ENCODE measurements around the gene CHRNB2.

Gene CHRNB2

DNA sequence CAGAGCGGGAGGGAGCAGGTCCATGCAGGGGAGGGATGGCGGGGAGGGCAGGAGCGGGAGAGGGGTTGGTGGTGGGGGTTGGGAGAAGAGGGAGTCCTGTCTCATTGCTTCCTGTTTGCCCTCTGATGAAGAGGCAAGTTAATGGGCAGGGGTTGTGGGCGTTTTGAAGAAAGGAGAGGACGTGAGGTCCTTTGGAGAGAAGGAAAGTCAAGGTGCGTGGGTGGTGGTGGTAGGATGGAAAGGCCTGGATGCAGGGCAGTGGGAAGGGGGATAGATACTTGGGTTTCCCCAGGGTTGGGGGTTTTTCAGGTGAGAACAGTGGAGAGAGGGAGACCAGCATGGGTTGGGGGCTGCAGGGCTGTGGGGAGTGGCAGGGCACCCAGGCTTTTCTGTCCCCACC lies 26.3 kb upstream of the CHRNB2 start:
- Histone ChIP-seq H3K9ac (ENCODE audit: low read length) (no peak overlapping the region), H3K9me3 (ENCODE audit: control insufficient read depth, low read length) (no peaks in the 10 kb centered on the region), H3K4me3 (ENCODE audit: low read length) (no peak overlapping the region), H3K36me3 (ENCODE audit: control insufficient read depth, insufficient read depth, low read length) (no peaks in the 10 kb centered on the region), H3K4me1 (ENCODE audit: control insufficient read depth, insufficient read depth, low read length) (no peaks in the 10 kb centered on the region), H3K27me3 (ENCODE audit: control insufficient read depth, insufficient read depth, low read length) (peaks cover 6% of the 10 kb centered on the region)

DNA sequence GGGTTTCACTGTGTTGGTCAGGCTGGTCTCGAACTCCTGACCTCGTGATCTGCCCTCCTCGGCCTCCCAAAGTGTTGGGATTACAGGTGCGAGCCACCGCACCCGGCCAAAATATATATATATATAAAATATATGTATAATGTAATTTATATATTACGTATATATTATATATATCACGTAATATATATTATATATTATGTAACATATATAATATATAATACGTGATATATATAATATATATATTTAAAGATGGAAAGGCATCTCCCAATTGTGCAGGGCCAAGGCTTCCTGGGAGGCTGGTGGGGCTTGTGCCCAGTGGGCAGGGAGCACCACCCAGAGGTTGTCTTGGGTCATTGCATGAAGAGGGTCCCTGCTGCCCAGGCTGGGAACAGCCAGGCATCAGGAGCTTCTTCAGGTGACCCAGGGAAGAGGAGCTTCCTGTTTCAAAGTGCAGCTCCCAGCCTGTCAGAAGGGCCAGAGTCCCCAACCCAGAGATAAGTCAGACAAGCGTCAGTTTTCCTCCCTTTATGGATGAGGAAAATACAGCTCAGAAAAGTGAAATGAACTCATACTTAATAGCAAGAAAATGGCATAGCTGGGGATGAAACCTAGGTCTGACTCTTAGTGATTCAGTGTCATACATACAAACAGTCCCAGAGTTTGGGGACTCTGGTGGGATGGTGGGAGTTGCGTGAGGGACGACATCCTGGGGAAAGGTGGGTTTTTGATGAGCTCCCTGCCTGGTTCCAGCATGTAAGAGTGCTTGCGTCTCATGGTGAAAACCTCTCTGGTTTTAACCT lies 21.1 kb upstream of the CHRNB2 start:
- Histone ChIP-seq H3K27me3 (ENCODE audit: control insufficient read depth, insufficient read depth, low read length) (peaks cover 3% of the 10 kb centered on the region), H3K4me3 (ENCODE audit: low read length) (no peak overlapping the region), H3K4me1 (ENCODE audit: control insufficient read depth, insufficient read depth, low read length) (peaks cover 34% of the 10 kb centered on the region), H3K9ac (ENCODE audit: low read length) (no peak overlapping the region), H3K36me3 (ENCODE audit: control insufficient read depth, insufficient read depth, low read length) (peaks cover 16% of the 10 kb centered on the region), H3K9me3 (ENCODE audit: control insufficient read depth, low read length) (no peaks in the 10 kb centered on the region)

DNA sequence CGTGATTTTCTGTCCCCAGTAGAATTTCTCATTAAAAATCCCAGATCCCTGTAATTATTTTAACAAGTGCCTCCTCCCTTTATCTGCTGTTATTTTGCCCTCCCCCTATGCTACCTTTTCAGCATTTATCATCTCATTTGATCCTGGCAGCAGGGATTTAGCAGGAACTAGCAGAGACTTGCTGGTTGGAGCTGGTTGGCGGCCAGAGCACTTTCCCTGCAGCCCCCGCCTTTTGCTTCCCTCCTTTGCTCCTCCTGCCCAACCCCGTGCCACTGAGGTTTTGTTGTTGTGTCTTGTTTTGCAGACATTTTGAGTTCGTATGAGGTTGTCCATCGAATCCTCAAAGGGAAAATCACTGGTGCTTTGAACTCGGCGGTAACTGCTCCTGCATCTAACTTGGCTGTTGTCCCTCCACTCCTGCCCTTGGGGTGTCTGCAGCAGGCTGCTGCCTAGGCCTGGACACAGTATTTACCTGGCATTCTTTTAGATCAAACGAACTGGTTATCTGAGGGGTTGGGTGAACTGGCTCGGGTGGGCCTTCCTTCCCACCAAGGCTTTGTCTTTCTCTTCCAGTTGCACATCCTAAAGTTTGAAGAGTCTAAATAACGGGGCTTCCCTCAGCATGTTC lies 20.4 kb upstream of the CHRNB2 start:
- Histone ChIP-seq H3K4me1 (ENCODE audit: control insufficient read depth, insufficient read depth, low read length) (peaks cover 39% of the 10 kb centered on the region), H3K27me3 (ENCODE audit: control insufficient read depth, insufficient read depth, low read length) (no peaks in the 10 kb centered on the region), H3K9ac (ENCODE audit: low read length) (peak overlapping the region; percentile 12), H3K4me3 (ENCODE audit: low read length) (no peak overlapping the region), H3K36me3 (ENCODE audit: control insufficient read depth, insufficient read depth, low read length) (peaks cover 23% of the 10 kb centered on the region), H3K9me3 (ENCODE audit: control insufficient read depth, low read length) (no peaks in the 10 kb centered on the region)

DNA sequence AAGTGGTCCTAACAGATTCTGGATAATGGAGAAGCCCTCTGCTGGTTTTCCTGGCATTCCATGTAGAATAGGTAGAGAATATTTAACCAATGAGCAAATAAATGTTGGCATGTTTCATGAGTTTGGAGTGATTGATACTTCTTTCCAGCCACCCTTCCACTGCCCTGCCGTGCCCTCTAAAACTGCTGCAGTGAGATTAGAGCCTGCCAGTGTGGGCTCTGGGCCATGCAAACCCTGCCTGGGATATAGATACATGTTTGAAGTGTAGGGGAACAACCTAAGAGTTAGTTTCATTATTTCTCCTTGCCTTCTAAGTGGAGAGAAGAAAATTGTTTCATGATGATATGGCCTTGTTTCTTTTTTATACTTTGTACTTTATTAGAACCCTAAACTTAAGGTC lies 19.6 kb upstream of the CHRNB2 start:
- Histone ChIP-seq H3K4me3 (ENCODE audit: low read length) (no peak overlapping the region), H3K36me3 (ENCODE audit: control insufficient read depth, insufficient read depth, low read length) (peaks cover 30% of the 10 kb centered on the region), H3K4me1 (ENCODE audit: control insufficient read depth, insufficient read depth, low read length) (peaks cover 40% of the 10 kb centered on the region), H3K9ac (ENCODE audit: low read length) (no peak overlapping the region), H3K9me3 (ENCODE audit: control insufficient read depth, low read length) (no peaks in the 10 kb centered on the region), H3K27me3 (ENCODE audit: control insufficient read depth, insufficient read depth, low read length) (no peaks in the 10 kb centered on the region)

DNA sequence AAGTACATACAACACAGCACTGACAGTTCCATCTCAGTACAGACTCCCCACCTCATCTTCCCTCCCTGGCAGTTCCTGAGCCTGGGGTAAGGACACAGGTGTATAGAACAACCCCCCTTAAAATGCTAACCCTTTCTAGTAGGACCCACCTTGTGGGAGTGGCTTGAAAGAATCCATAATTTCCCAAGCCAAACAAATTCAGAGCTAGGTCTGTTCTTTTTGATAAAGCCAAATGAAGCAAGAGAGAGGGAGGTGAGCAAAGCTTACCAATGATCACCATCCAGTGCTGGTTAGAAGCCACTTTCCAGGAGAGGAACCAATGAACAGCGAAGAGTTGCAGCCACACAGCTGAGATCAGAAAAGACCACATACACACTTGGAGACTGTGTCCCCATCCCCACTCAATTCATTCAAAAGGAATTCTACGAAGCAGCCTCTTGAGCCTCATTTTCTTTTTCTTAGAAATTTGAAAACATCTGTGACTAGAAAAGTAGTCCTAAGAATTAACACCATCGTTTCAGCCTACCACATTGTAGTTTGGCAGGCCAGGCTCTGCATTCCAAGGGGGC lies 18.3 kb upstream of the CHRNB2 start:
- H3K4me3 ChIP-seq (ENCODE audit: low read length) = no peak overlapping the region
- no peaks in the 10 kb centered on the region for H3K9me3 ChIP-seq (ENCODE audit: control insufficient read depth, low read length)
- H3K9ac ChIP-seq (ENCODE audit: low read length) = no peak overlapping the region
- peaks cover 35% of the 10 kb centered on the region for H3K36me3 ChIP-seq (ENCODE audit: control insufficient read depth, insufficient read depth, low read length)
- H3K4me1 ChIP-seq (ENCODE audit: control insufficient read depth, insufficient read depth, low read length) = peaks cover 40% of the 10 kb centered on the region
- H3K27me3 ChIP-seq (ENCODE audit: control insufficient read depth, insufficient read depth, low read length) = no peaks in the 10 kb centered on the region

DNA sequence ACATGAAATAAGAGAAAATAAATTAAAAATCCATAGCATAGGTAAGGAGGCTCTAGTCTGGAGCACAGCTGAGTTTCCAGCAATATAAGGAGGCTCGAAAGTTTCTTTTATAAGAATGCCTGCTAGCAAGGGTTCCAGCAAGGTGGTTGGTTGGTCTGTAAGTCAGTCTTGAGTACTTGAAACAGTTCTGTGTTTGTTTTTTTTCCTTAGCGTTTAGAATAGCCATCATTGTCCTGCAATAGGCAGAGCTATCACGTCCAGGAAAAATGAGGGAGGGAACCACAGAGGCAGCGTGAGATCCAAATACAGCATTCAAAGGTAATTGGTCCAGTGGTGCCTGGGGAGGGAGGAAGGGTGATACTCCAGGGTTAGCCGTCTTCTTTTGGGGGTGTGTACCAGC lies 17.5 kb upstream of the CHRNB2 start:
- Histone ChIP-seq H3K27me3 (ENCODE audit: control insufficient read depth, insufficient read depth, low read length) (no peaks in the 10 kb centered on the region), H3K9ac (ENCODE audit: low read length) (no peak overlapping the region), H3K4me3 (ENCODE audit: low read length) (no peak overlapping the region), H3K4me1 (ENCODE audit: control insufficient read depth, insufficient read depth, low read length) (peaks cover 40% of the 10 kb centered on the region), H3K9me3 (ENCODE audit: control insufficient read depth, low read length) (no peaks in the 10 kb centered on the region), H3K36me3 (ENCODE audit: control insufficient read depth, insufficient read depth, low read length) (peaks cover 35% of the 10 kb centered on the region)

DNA sequence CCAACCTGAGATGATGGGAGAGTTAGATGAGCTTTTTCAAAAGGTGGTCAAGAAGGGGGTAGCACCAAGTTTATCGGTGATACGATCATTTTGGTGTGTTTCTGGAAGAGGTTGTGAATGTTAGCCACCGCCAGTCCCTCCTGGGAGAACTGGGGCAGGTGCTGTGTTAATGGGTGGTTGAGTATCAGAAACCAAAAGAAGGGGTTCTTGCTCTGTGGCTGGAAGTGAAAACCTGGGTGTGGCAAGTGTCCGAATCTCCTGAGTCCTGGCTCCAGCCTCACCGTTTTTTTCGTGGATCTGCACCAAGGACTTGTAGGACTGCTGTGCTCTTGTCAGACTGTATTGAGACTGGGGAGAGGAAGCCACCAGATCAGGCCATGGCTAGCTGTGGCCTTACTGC lies 16.9 kb upstream of the CHRNB2 start:
- no peaks in the 10 kb centered on the region for H3K27me3 ChIP-seq (ENCODE audit: control insufficient read depth, insufficient read depth, low read length)
- no peak overlapping the region for H3K4me3 ChIP-seq (ENCODE audit: low read length)
- H3K36me3 ChIP-seq (ENCODE audit: control insufficient read depth, insufficient read depth, low read length) = peaks cover 35% of the 10 kb centered on the region
- H3K9me3 ChIP-seq (ENCODE audit: control insufficient read depth, low read length) = no peaks in the 10 kb centered on the region
- H3K9ac ChIP-seq (ENCODE audit: low read length) = no peak overlapping the region
- H3K4me1 ChIP-seq (ENCODE audit: control insufficient read depth, insufficient read depth, low read length) = peaks cover 40% of the 10 kb centered on the region

DNA sequence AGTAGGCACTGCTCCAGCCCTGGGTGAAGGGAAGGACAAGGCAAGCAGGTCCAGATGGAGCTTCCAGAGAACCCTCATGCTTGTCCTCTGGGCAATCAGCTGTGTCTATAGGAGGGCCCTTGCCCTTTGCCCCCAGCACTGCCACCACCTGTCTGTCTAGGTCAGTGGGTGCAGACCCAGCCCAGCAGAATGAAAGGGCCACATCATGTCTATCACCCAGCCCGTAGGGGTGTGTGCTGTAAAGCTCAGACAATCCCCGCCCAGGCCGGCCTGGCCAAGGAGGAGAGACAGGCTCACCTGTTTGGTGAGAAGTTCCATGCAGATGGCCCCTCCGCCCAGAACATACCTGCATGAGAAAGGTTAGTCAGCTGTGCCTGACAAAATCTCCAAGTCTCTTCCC lies 16.1 kb upstream of the CHRNB2 start:
- H3K4me1 ChIP-seq (ENCODE audit: control insufficient read depth, insufficient read depth, low read length) = peaks cover 44% of the 10 kb centered on the region
- no peaks in the 10 kb centered on the region for H3K9me3 ChIP-seq (ENCODE audit: control insufficient read depth, low read length)
- H3K27me3 ChIP-seq (ENCODE audit: control insufficient read depth, insufficient read depth, low read length) = no peaks in the 10 kb centered on the region
- no peak overlapping the region for H3K4me3 ChIP-seq (ENCODE audit: low read length)
- H3K36me3 ChIP-seq (ENCODE audit: control insufficient read depth, insufficient read depth, low read length) = peaks cover 35% of the 10 kb centered on the region
- H3K9ac ChIP-seq (ENCODE audit: low read length) = no peak overlapping the region

DNA sequence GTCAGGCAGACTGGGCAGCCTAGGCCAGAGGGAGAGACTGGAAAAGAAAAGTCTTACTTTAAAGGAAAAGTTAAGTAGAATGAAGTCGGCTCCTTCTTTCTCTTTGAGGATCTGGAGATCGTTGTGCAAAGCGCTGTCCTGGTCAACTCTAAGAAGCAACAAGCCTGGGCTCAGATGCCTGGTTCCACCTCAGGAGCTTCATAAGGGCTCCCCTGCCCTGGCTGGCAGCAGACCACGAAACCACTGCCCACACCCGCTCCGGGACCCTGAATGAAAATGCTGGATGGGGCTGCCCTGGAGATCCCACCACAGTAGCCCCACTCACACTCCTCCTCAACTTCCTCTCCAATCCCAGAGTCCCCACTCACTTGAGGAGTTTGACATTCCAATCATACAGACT lies 15.5 kb upstream of the CHRNB2 start:
- Histone ChIP-seq H3K9me3 (ENCODE audit: control insufficient read depth, low read length) (no peaks in the 10 kb centered on the region), H3K9ac (ENCODE audit: low read length) (no peak overlapping the region), H3K4me1 (ENCODE audit: control insufficient read depth, insufficient read depth, low read length) (peaks cover 44% of the 10 kb centered on the region), H3K27me3 (ENCODE audit: control insufficient read depth, insufficient read depth, low read length) (no peaks in the 10 kb centered on the region), H3K36me3 (ENCODE audit: control insufficient read depth, insufficient read depth, low read length) (peaks cover 35% of the 10 kb centered on the region), H3K4me3 (ENCODE audit: low read length) (no peak overlapping the region)

DNA sequence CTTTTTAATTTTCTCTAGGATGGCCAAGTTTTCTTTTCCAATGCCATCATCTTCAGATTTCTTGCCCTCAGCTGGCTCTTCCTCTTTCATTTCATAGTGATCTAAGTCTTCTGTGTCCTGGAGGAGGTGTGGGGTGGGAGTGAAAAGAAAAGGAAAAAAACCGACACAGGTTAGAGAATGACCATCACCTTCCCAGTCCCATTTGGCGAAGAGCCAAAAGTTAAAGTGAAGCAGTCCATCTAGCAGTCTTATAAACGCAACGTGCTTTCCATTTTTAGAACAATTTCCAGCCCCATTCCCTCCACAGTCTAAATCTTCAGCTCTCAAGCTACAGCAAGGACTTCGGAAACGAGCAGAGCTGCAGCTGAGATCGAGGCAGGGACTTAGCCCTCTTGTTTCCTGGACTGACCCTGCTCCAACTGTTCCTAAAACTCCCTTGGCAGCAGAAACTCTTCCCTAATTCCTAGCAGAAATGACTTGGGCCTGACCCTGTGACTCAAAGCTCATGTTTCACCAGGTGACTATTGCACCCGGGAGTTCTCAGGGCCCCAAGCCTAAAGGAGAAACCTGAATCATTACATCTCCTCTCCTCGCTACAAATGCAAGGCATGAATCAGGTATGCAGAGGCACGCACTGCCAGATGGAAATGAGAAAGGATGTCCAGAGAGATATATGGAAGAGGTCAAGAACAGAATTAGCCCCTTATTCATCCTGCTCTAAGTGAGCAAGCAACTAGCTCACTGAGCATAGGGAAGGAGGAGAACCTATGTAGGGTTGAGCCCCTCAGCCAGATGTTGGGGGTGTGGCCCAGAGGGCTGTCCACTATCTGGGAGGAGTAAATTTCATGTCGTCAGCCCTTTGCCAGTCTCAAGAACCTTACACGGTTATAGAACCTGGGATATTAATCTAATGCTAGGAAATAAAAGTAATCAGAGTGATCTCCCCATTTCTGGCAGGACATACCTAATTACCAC lies 14.2 kb upstream of the CHRNB2 start:
- no peaks in the 10 kb centered on the region for H3K27me3 ChIP-seq (ENCODE audit: control insufficient read depth, insufficient read depth, low read length)
- no peaks in the 10 kb centered on the region for H3K9me3 ChIP-seq (ENCODE audit: control insufficient read depth, low read length)
- peaks cover 34% of the 10 kb centered on the region for H3K4me1 ChIP-seq (ENCODE audit: control insufficient read depth, insufficient read depth, low read length)
- no peak overlapping the region for H3K9ac ChIP-seq (ENCODE audit: low read length)
- no peak overlapping the region for H3K4me3 ChIP-seq (ENCODE audit: low read length)
- H3K36me3 ChIP-seq (ENCODE audit: control insufficient read depth, insufficient read depth, low read length) = peaks cover 35% of the 10 kb centered on the region

DNA sequence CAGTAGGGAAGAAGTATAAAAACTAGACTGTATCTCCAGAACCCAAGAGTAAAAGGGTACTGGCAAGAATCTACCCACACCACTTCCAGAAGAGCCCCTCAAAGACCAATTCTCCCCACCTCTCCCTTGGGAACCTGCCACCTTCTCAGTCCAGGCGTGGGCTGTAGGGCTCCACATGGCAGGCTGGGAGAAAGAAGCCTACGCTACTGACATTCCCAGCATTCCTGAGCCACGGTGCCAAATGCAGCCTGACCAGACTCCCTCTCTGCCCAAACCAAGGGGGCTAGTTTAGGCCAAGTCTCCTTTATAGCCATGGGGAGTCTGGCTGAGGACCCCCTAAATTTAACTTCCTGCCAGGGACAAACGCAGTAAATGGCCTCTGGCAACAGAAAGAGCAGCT lies 11.2 kb upstream of the CHRNB2 start:
- H3K36me3 ChIP-seq (ENCODE audit: control insufficient read depth, insufficient read depth, low read length) = peaks cover 20% of the 10 kb centered on the region
- H3K9ac ChIP-seq (ENCODE audit: low read length) = peak overlapping the region; percentile 84
- H3K27me3 ChIP-seq (ENCODE audit: control insufficient read depth, insufficient read depth, low read length) = no peaks in the 10 kb centered on the region
- H3K4me3 ChIP-seq (ENCODE audit: low read length) = peak overlapping the region; percentile 10
- H3K9me3 ChIP-seq (ENCODE audit: control insufficient read depth, low read length) = no peaks in the 10 kb centered on the region
- peaks cover 27% of the 10 kb centered on the region for H3K4me1 ChIP-seq (ENCODE audit: control insufficient read depth, insufficient read depth, low read length)
